Lower lobe of right lung (tissue), 2 donors: ENCODE data around the gene FAM131B. TPM values are rescaled to one million over a fixed set of nuclear protein-coding genes. Genes with fewer than 3 reads are reported as not detected.

ENCODE experiments used
- ATAC-seq, 2 donors: fragments of 200-7000 bp; cut with Tn5 transposase; one replicate each; pipeline ENCODE4 v1.9.1; 2020 to 2022; ENCODE audit warnings: mild to moderate bottlenecking in 2 of 2, moderate library complexity in 2 of 2
- DNase-seq: peaks from one replicate; pipeline ENCODE4 v3.0.0-alpha.2; 2020
- H3K27ac ChIP-seq: fragments of 200-600 bp; one replicate; pipeline ENCODE4 v1.8.0; 2022
- H3K27me3 ChIP-seq: fragments of 200-600 bp; one replicate; pipeline ENCODE4 v1.8.0; 2022; ENCODE audit warnings: low read depth
- H3K36me3 ChIP-seq: fragments of 200-600 bp; one replicate; pipeline ENCODE4 v1.8.0; 2022; ENCODE audit warnings: mild to moderate bottlenecking
- H3K4me1 ChIP-seq: fragments of 200-600 bp; one replicate; pipeline ENCODE4 v1.8.0; 2022
- H3K4me3 ChIP-seq: fragments of 200-600 bp; one replicate; pipeline ENCODE4 v1.8.0; 2022; ENCODE audit warnings: mild to moderate bottlenecking
- H3K9me3 ChIP-seq: fragments of 200-600 bp; one replicate; pipeline ENCODE4 v1.8.0; 2022
- intact Hi-C: fragments of 100-400 bp; cut with DNase I; formaldehyde crosslinking; loops from one replicate; pipeline ENCODE4 v1.11.0; 2022
- total RNA-seq: library from RNA; stranded (reverse); fragmentation: NEBNext Ultra II Directional; extraction: Animal tissue kit (Norgen Biotek cat#: 25700); gene quantifications from one replicate; pipeline ENCODE4 v1.2.1, GENCODE V29; 2021
- TF ChIP-seq, protein P1 (sequence below): fragments of 200-600 bp; IDR thresholded peaks from one replicate; pipeline ENCODE4 v1.8.0; 2022; ENCODE audit warnings: antibody characterized with exemption, mild to moderate bottlenecking
- donor health status: DM: no; HTN: yes; CAD: no; lungs with severe emphysema.

The FAM131B gene
- total RNA-seq, 1 donor from 2014 or later, result 0.53 TPM

- TF ChIP-seq, protein P1, sequence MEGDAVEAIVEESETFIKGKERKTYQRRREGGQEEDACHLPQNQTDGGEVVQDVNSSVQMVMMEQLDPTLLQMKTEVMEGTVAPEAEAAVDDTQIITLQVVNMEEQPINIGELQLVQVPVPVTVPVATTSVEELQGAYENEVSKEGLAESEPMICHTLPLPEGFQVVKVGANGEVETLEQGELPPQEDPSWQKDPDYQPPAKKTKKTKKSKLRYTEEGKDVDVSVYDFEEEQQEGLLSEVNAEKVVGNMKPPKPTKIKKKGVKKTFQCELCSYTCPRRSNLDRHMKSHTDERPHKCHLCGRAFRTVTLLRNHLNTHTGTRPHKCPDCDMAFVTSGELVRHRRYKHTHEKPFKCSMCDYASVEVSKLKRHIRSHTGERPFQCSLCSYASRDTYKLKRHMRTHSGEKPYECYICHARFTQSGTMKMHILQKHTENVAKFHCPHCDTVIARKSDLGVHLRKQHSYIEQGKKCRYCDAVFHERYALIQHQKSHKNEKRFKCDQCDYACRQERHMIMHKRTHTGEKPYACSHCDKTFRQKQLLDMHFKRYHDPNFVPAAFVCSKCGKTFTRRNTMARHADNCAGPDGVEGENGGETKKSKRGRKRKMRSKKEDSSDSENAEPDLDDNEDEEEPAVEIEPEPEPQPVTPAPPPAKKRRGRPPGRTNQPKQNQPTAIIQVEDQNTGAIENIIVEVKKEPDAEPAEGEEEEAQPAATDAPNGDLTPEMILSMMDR, result no peak
- intact Hi-C loops, result no loop called here
- H3K27me3 ChIP-seq, result no peaks in the 10 kb centered on the region
- no peaks in the 10 kb centered on the region for H3K9me3 ChIP-seq
- no peak overlapping the region for H3K27ac ChIP-seq
- H3K4me3 ChIP-seq, result no peak overlapping the region
- ATAC-seq (no peak), DNase-seq (no peak)
- H3K36me3 ChIP-seq, result peaks cover 74% of the 10 kb centered on the region
- peaks cover 77% of the 10 kb centered on the region for H3K4me1 ChIP-seq
Observed at GRCh38 chr7:143387156-143387975, 24.9 kb upstream of the FAM131B start.

- Histone ChIP-seq H3K36me3 (peaks cover 66% of the 10 kb centered on the region), H3K27me3 (no peaks in the 10 kb centered on the region), H3K4me3 (peak overlapping the region; percentile 93), H3K9me3 (no peaks in the 10 kb centered on the region), H3K4me1 (peaks cover 71% of the 10 kb centered on the region), H3K27ac (peak overlapping the region; percentile 31)
- peak; percentile 51 for DNase-seq
- peak in 1 of 2 donors; percentile 4 for ATAC-seq
- TF ChIP-seq, protein P1, result no peak
- intact Hi-C loops, result no loop called here
Observed at GRCh38 chr7:143385891-143386781, 23.6 kb upstream of the FAM131B start.

GRCh38 chr7:143384661-143385631, 22.4 kb upstream of the FAM131B start:
- Histone ChIP-seq H3K27ac (peak overlapping the region; percentile 65), H3K4me1 (peaks cover 64% of the 10 kb centered on the region), H3K36me3 (peaks cover 54% of the 10 kb centered on the region), H3K9me3 (no peaks in the 10 kb centered on the region), H3K27me3 (no peaks in the 10 kb centered on the region), H3K4me3 (peak overlapping the region; percentile 93)
- TF ChIP-seq, protein P1, result no peak
- peak; percentile 65 for DNase-seq
- intact Hi-C loops, result no loop called here
- no peak for ATAC-seq

DNA sequence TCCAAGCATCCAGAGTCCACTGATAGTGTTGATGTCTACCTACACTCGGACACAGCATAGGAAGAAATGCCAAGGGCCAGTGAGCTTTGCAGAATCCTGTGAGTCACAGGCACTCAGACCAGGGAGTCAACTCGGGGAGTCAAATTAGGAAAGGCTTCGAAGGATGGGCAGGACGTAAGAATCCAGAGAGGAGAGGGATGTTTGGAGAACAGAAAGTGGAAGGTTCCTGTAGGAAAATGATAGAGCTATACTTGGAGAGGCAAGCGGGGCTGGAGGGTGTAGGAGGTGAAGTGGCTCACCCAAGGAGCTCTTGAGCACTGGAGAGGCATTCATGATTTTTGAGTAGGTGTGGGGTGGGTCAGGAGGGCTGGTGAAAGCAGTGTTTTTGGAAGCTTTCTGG, 21.6 kb upstream of the FAM131B start:
- TF ChIP-seq, protein P1, result no peak
- peaks cover 72% of the 10 kb centered on the region for H3K4me1 ChIP-seq
- ATAC-seq (no peak), DNase-seq (no peak)
- intact Hi-C loops, result no loop called here
- H3K4me3 ChIP-seq, result peak overlapping the region; percentile 93
- H3K27me3 ChIP-seq, result no peaks in the 10 kb centered on the region
- H3K36me3 ChIP-seq, result peaks cover 46% of the 10 kb centered on the region
- H3K9me3 ChIP-seq, result no peaks in the 10 kb centered on the region
- peak overlapping the region; percentile 65 for H3K27ac ChIP-seq

- H3K27ac ChIP-seq, result peak overlapping the region; percentile 65
- H3K4me1 ChIP-seq, result peaks cover 77% of the 10 kb centered on the region
- peak overlapping the region; percentile 93 for H3K4me3 ChIP-seq
- no peaks in the 10 kb centered on the region for H3K9me3 ChIP-seq
- H3K36me3 ChIP-seq, result peaks cover 41% of the 10 kb centered on the region
- ATAC-seq (no peak), DNase-seq (no peak)
- TF ChIP-seq, protein P1, result no peak
- intact Hi-C loops, result no loop called here
- H3K27me3 ChIP-seq, result no peaks in the 10 kb centered on the region
Observed at GRCh38 chr7:143383642-143383957, 21.1 kb upstream of the FAM131B start.
